HG03342 (cell line): ENCODE measurements around the gene HES5.

Source experiments
- ATAC-seq: cut with Tn5 transposase; IDR thresholded peaks from one replicate; pipeline ENCODE4 v1.9.1; 2021; ENCODE audit warnings: mild to moderate bottlenecking, moderate library complexity; ENCODE audit not compliant: unreplicated experiment

Gene HES5

DNA sequence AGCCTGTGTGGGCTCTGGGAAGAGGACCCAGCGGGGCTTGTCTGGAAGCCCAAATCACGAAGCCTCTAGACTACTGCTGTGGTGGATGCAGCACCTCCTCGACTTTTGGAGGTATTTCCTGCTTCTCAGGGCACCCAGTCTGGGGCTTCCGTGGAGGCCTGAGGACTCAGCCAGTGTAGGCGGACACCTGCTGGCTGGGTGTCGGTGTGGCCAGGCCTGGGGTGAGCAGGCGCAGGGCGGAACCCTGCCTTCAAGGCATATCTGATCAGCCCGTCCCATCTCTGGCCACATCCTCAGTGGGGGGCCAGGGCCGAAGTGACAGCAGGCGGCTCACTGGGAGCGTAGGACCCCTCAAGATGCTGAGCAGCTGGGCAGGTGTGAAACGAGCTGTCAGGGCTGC lies 47.0 kb downstream of the HES5 start:
- no peak for ATAC-seq

GRCh38 chr1:2482588-2482987 lies 47.5 kb downstream of the HES5 start:
- no peak for ATAC-seq

GRCh38 chr1:2481885-2482284 lies 48.2 kb downstream of the HES5 start:
- ATAC-seq: no peak

- ATAC-seq: no peak
Observed at GRCh38 chr1:2480986-2481364, 49.1 kb downstream of the HES5 start.

GRCh38 chr1:2480236-2480985 lies 49.7 kb downstream of the HES5 start:
- no peak for ATAC-seq

DNA sequence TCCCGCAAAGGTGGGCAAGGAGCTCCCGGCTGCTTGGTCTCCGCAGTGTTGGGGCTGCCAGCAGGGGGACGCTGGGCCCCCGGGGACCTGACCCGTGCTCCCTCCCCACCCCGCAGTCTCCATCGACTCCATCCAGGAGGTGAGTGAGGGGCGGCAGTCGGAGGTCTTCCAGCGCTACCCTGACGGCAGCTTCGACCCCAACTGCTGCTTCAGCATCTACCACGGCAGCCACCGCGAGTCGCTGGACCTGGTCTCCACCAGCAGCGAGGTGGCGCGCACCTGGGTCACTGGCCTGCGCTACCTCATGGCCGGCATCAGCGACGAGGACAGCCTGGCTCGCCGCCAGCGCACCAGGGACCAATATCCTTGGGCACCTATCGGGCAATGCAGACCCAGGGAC lies 50.4 kb downstream of the HES5 start:
- no peak for ATAC-seq

DNA sequence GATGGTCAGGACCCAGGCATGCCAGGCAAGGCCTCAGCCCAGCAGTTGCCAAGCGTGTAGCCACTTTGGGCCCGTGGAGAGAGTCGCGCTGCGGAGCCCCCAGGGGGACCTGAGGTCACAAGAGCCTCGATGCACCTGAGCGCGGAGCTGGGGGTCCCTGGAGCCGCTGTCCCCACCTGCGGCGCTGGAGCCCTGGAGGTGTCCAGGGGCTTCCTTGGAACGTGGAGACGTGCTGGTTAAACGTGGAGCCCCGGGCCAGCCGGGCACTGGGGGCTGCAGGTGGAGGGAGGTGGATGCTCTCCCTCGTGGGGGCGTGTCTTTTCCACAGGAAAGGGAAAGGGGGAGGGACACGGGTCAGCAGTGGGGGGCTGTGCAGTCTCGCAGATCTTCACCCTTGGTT lies 50.9 kb downstream of the HES5 start:
- no peak for ATAC-seq
